H1 (cell line): ENCODE results near the gene PPP6R1. TPM values are rescaled to one million over a fixed set of nuclear protein-coding genes. Genes with fewer than 3 reads are reported as not detected.

ENCODE experiments used
- NANOG ChIP-seq: IDR thresholded peaks from 2 replicates; pipeline ENCODE4 v1.6.1; 2011; ENCODE audit warnings: low read length, low read depth, mild to moderate bottlenecking, inconsistent platforms; ENCODE audit not compliant: insufficient read depth, poor library complexity, severe bottlenecking
- USF2 ChIP-seq: IDR thresholded peaks from 2 replicates; pipeline ENCODE4 v1.6.1; 2011; ENCODE audit warnings: low read length, improper control_type of control experiment
- polyA plus RNA-seq, 7 experiments: library from polyadenylated mRNA; depleted of rRNA in 3 of 7; stranded (reverse) in 5 of 7; unstranded in 2 of 7; fragments of >200 nt in 5 of 7; fragments of 200-250 nt in 2 of 7; gene quantifications; 1 replicate in 5 of 7; 2 replicates in 1 of 7; 4 replicates in 1 of 7; pipeline versions ENCODE4 v1.2.1 to v1.2.3, GENCODE V29; 2011 to 2013; ENCODE audit warnings: missing spikeins in 2 of 7, mixed read lengths in 2 of 7
- total RNA-seq: library from RNA; stranded (reverse); fragmentation: NEBNext Ultra II Directional; extraction: Animal tissue kit (Norgen Biotek cat#: 25700); gene quantifications from 2 replicates; pipeline ENCODE4 v1.2.1, GENCODE V29; 2021
- TF ChIP-seq, protein P1 (sequence below): fragments of 300-600 bp; sonication (generic); IDR thresholded peaks from 2 replicates; pipeline ENCODE4 v1.7.1; 2012; ENCODE audit warnings: low read length, moderate library complexity, mild to moderate bottlenecking, inconsistent platforms; ENCODE audit not compliant: insufficient replicate concordance

Gene PPP6R1
- total and polyA plus RNA-seq, 2 of the 8 experiments (the other 6 are each of a cell fraction or from before 2014, with no cell fraction given) = 36.4 to 74.4 TPM

GRCh38 chr19:55257461-55258420 is 1.1 kb downstream of the PPP6R1 start (continued):
- TF ChIP-seq, protein P1, sequence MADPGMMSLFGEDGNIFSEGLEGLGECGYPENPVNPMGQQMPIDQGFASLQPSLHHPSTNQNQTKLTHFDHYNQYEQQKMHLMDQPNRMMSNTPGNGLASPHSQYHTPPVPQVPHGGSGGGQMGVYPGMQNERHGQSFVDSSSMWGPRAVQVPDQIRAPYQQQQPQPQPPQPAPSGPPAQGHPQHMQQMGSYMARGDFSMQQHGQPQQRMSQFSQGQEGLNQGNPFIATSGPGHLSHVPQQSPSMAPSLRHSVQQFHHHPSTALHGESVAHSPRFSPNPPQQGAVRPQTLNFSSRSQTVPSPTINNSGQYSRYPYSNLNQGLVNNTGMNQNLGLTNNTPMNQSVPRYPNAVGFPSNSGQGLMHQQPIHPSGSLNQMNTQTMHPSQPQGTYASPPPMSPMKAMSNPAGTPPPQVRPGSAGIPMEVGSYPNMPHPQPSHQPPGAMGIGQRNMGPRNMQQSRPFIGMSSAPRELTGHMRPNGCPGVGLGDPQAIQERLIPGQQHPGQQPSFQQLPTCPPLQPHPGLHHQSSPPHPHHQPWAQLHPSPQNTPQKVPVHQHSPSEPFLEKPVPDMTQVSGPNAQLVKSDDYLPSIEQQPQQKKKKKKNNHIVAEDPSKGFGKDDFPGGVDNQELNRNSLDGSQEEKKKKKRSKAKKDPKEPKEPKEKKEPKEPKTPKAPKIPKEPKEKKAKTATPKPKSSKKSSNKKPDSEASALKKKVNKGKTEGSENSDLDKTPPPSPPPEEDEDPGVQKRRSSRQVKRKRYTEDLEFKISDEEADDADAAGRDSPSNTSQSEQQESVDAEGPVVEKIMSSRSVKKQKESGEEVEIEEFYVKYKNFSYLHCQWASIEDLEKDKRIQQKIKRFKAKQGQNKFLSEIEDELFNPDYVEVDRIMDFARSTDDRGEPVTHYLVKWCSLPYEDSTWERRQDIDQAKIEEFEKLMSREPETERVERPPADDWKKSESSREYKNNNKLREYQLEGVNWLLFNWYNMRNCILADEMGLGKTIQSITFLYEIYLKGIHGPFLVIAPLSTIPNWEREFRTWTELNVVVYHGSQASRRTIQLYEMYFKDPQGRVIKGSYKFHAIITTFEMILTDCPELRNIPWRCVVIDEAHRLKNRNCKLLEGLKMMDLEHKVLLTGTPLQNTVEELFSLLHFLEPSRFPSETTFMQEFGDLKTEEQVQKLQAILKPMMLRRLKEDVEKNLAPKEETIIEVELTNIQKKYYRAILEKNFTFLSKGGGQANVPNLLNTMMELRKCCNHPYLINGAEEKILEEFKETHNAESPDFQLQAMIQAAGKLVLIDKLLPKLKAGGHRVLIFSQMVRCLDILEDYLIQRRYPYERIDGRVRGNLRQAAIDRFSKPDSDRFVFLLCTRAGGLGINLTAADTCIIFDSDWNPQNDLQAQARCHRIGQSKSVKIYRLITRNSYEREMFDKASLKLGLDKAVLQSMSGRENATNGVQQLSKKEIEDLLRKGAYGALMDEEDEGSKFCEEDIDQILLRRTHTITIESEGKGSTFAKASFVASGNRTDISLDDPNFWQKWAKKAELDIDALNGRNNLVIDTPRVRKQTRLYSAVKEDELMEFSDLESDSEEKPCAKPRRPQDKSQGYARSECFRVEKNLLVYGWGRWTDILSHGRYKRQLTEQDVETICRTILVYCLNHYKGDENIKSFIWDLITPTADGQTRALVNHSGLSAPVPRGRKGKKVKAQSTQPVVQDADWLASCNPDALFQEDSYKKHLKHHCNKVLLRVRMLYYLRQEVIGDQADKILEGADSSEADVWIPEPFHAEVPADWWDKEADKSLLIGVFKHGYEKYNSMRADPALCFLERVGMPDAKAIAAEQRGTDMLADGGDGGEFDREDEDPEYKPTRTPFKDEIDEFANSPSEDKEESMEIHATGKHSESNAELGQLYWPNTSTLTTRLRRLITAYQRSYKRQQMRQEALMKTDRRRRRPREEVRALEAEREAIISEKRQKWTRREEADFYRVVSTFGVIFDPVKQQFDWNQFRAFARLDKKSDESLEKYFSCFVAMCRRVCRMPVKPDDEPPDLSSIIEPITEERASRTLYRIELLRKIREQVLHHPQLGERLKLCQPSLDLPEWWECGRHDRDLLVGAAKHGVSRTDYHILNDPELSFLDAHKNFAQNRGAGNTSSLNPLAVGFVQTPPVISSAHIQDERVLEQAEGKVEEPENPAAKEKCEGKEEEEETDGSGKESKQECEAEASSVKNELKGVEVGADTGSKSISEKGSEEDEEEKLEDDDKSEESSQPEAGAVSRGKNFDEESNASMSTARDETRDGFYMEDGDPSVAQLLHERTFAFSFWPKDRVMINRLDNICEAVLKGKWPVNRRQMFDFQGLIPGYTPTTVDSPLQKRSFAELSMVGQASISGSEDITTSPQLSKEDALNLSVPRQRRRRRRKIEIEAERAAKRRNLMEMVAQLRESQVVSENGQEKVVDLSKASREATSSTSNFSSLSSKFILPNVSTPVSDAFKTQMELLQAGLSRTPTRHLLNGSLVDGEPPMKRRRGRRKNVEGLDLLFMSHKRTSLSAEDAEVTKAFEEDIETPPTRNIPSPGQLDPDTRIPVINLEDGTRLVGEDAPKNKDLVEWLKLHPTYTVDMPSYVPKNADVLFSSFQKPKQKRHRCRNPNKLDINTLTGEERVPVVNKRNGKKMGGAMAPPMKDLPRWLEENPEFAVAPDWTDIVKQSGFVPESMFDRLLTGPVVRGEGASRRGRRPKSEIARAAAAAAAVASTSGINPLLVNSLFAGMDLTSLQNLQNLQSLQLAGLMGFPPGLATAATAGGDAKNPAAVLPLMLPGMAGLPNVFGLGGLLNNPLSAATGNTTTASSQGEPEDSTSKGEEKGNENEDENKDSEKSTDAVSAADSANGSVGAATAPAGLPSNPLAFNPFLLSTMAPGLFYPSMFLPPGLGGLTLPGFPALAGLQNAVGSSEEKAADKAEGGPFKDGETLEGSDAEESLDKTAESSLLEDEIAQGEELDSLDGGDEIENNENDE = no peak
- TF ChIP-seq USF2 (0 out of 2 replicates have a peak, but pooled peaks have one; percentile 18), NANOG (no peak)
